Measurements from ENCODE around the gene PVALB. TPM values are rescaled to one million over a fixed set of nuclear protein-coding genes. Genes with fewer than 3 reads are reported as not detected.

Gene PVALB
- total RNA-seq, 1 donor from 2014 or later = not detected

GRCh38 chr22:36824655-36825054 is 7.8 kb upstream of the PVALB start:
- TF ChIP-seq CTCF (IDR thresholded peaks at IDR 0.05) = no peak
- Histone ChIP-seq H3K27ac (no peak overlapping the region), H3K4me1 (no peaks in the 10 kb centered on the region), H3K27me3 (no peaks in the 10 kb centered on the region), H3K36me3 (no peaks in the 10 kb centered on the region), H3K4me3 (no peak overlapping the region), H3K9me3 (no peaks in the 10 kb centered on the region)
- DNase-seq (ENCODE audit: low spot score in 2 of 2) = no peak
- intact Hi-C loops (cut with DNase I) = no loop called here

DNA sequence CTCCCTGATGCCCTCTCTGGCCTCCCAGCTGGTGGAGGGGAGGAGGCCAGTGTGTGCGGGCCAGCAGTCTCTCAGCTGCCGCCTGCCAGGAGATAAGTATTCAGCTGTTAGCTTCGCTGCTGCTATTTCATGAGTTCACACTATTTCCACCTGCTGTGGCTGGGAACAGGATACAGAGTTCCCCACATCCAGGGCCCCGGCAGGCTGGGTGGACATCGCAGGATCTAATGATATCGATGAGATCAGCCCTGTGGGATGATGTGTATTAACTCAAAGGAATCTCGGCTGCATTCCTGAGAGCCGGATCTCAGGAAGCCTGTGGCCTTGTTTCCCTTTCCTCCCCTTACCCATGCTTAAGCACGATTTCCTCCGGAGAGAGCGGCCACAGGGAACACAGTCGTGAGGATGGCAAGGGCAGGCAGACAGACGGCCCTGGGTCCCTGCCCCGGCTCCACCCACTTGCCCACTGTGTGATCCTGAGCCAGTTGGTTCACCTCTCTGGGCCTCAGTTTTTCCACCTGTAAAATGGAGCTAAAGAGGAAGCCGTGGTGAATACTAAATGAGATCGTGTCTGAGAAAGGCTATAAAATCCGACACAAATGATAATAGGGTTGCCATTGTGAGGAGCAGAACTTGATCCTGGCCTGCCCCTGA is 6.5 kb upstream of the PVALB start:
- Histone ChIP-seq H3K27ac (no peak overlapping the region), H3K36me3 (no peaks in the 10 kb centered on the region), H3K4me1 (no peaks in the 10 kb centered on the region), H3K4me3 (no peak overlapping the region), H3K9me3 (no peaks in the 10 kb centered on the region), H3K27me3 (peaks cover 3% of the 10 kb centered on the region)
- intact Hi-C loops (cut with DNase I) = no loop called here
- no peak for TF ChIP-seq CTCF (IDR thresholded peaks at IDR 0.05)
- DNase-seq (ENCODE audit: low spot score in 2 of 2) = no peak

GRCh38 chr22:36822581-36822980 is 5.7 kb upstream of the PVALB start:
- TF ChIP-seq CTCF (IDR thresholded peaks at IDR 0.05) = no peak
- DNase-seq (ENCODE audit: low spot score in 2 of 2) = no peak
- no peak overlapping the region for H3K27ac ChIP-seq
- H3K27me3 ChIP-seq = peaks cover 4% of the 10 kb centered on the region
- no peak overlapping the region for H3K4me3 ChIP-seq
- H3K36me3 ChIP-seq = no peaks in the 10 kb centered on the region
- no peaks in the 10 kb centered on the region for H3K9me3 ChIP-seq
- no peaks in the 10 kb centered on the region for H3K4me1 ChIP-seq
- intact Hi-C loops (cut with DNase I) = no loop called here

GRCh38 chr22:36819112-36819511 is 2.3 kb upstream of the PVALB start:
- Histone ChIP-seq H3K27me3 (peaks cover 4% of the 10 kb centered on the region), H3K27ac (no peak overlapping the region), H3K4me1 (no peaks in the 10 kb centered on the region), H3K4me3 (no peak overlapping the region), H3K36me3 (no peaks in the 10 kb centered on the region), H3K9me3 (no peaks in the 10 kb centered on the region)
- intact Hi-C loops (cut with DNase I) = no loop called here
- no peak for DNase-seq (ENCODE audit: low spot score in 2 of 2)
- TF ChIP-seq CTCF (IDR thresholded peaks at IDR 0.05) = no peak

- H3K4me1 ChIP-seq = no peaks in the 10 kb centered on the region
- DNase-seq (ENCODE audit: low spot score in 2 of 2) = no peak
- no peak overlapping the region for H3K4me3 ChIP-seq
- no peaks in the 10 kb centered on the region for H3K9me3 ChIP-seq
- no peaks in the 10 kb centered on the region for H3K36me3 ChIP-seq
- H3K27me3 ChIP-seq = peaks cover 4% of the 10 kb centered on the region
- H3K27ac ChIP-seq = no peak overlapping the region
- intact Hi-C loops (cut with DNase I) = no loop called here
- no peak for TF ChIP-seq CTCF (IDR thresholded peaks at IDR 0.05)
Measured at GRCh38 chr22:36818010-36818642, 1.3 kb upstream of the PVALB start.

All from ascending aorta (tissue), 2 donors.